Neuronal stem cell (in vitro differentiated cells): Measurements from ENCODE around the gene ZNF775.
A peak's percentile ranks its signal among the peaks of the same experiment; 100 is the strongest.

Experiments used
- DNase-seq: peaks from one replicate; pipeline ENCODE4 v3.0.0-alpha.2; 2013; ENCODE audit warnings: low spot score
- H2AFZ ChIP-seq: one replicate; pipeline ENCODE4 v1.6.1; 2013; ENCODE audit warnings: mild to moderate bottlenecking, low read length, inconsistent platforms
- H2AK5ac ChIP-seq: 2 replicates; pipeline ENCODE4 v1.6.1; 2013; ENCODE audit warnings: low read depth, mild to moderate bottlenecking, inconsistent platforms, low read length, moderate library complexity, mixed read lengths
- H2BK120ac ChIP-seq: 2 replicates; pipeline ENCODE4 v1.6.1; 2013; ENCODE audit warnings: low read depth, mild to moderate bottlenecking, inconsistent platforms, low read length, moderate library complexity, mixed read lengths
- H2BK12ac ChIP-seq: one replicate; pipeline ENCODE4 v1.6.1; 2013; ENCODE audit warnings: low read length, inconsistent platforms
- H2BK15ac ChIP-seq: 2 replicates; pipeline ENCODE4 v1.6.1; 2013; ENCODE audit warnings: mild to moderate bottlenecking, low read length, inconsistent platforms, mixed read lengths
- H2BK5ac ChIP-seq: one replicate; pipeline ENCODE4 v1.6.1; 2013; ENCODE audit warnings: inconsistent platforms, mild to moderate bottlenecking, low read length, moderate library complexity
- H3K14ac ChIP-seq: one replicate; pipeline ENCODE4 v1.6.1; 2013; ENCODE audit warnings: low read length, inconsistent platforms
- H3K18ac ChIP-seq: 2 replicates; pipeline ENCODE4 v1.6.1; 2013; ENCODE audit warnings: low read length, inconsistent platforms
- H3K23ac ChIP-seq: 2 replicates; pipeline ENCODE4 v1.6.1; 2013; ENCODE audit warnings: low read depth, mild to moderate bottlenecking, mixed read lengths, low read length, inconsistent platforms; ENCODE audit not compliant: poor library complexity
- H3K27ac ChIP-seq: replicated peaks from 3 replicates; pipeline ENCODE4 v1.5.1; 2013; ENCODE audit warnings: low read length, inconsistent platforms
- H3K27me3 ChIP-seq, 3 experiments: 2 replicates each; pipeline ENCODE4 v1.6.1; 2013; ENCODE audit warnings: low read length in 3 of 3, mild to moderate bottlenecking in 2 of 3, inconsistent platforms in 1 of 3, low read depth in 1 of 3, mixed read lengths in 1 of 3, moderate library complexity in 1 of 3; ENCODE audit not compliant: control insufficient read depth in 3 of 3, insufficient read depth in 3 of 3
- H3K36me3 ChIP-seq, 2 donors: replicated peaks in 1 of 2; 2 replicates each; pipeline ENCODE4 v1.6.1; 2013; ENCODE audit warnings: low read length in 2 of 2; ENCODE audit not compliant: control insufficient read depth in 2 of 2, insufficient read depth in 2 of 2
- H3K4ac ChIP-seq: 2 replicates; pipeline ENCODE4 v1.6.1; 2013; ENCODE audit warnings: inconsistent platforms, mild to moderate bottlenecking, low read length, moderate library complexity
- H3K4me1 ChIP-seq, 2 donors: 1 replicate in 1 of 2; 2 replicates in 1 of 2; pipeline ENCODE4 v1.6.1; 2013; ENCODE audit warnings: low read length in 2 of 2, low read depth in 1 of 2; ENCODE audit not compliant: control insufficient read depth in 2 of 2, insufficient read depth in 1 of 2
- H3K4me2 ChIP-seq: one replicate; pipeline ENCODE4 v1.6.1; 2013; ENCODE audit warnings: mild to moderate bottlenecking, low read length, inconsistent platforms; ENCODE audit not compliant: insufficient read depth, poor library complexity, severe bottlenecking
- H3K4me3 ChIP-seq, 2 donors: 2 replicates each; pipeline ENCODE4 v1.5.1; 2013; ENCODE audit warnings: low read length in 2 of 2, mild to moderate bottlenecking in 2 of 2, inconsistent platforms in 1 of 2, moderate library complexity in 1 of 2
- H3K79me1 ChIP-seq: one replicate; pipeline ENCODE4 v1.6.1; 2013; ENCODE audit warnings: low read depth, mild to moderate bottlenecking, inconsistent platforms, low read length, moderate library complexity
- H3K9ac ChIP-seq: one replicate; pipeline ENCODE4 v1.6.1; 2013; ENCODE audit warnings: mild to moderate bottlenecking, low read depth, low read length, inconsistent platforms; ENCODE audit not compliant: poor library complexity
- H3K9me3 ChIP-seq, 2 donors: replicated peaks in 1 of 2; 2 replicates each; pipeline versions ENCODE3 to v1.6.1; 2013; ENCODE audit warnings: low read length in 2 of 2, mild to moderate bottlenecking in 2 of 2, inconsistent platforms in 1 of 2, low read depth in 1 of 2, mixed read lengths in 1 of 2, moderate library complexity in 1 of 2; ENCODE audit not compliant: control insufficient read depth in 2 of 2, insufficient read depth in 1 of 2
- H4K8ac ChIP-seq: one replicate; pipeline ENCODE4 v1.6.1; 2013; ENCODE audit warnings: low read depth, mild to moderate bottlenecking, inconsistent platforms, low read length, moderate library complexity
- H4K91ac ChIP-seq: one replicate; pipeline ENCODE4 v1.6.1; 2013; ENCODE audit warnings: low read length, low read depth, mild to moderate bottlenecking, inconsistent platforms; ENCODE audit not compliant: poor library complexity
- WGBS, 2 donors: extraction: QIAGEN DNeasy Blood & Tissue Kit; methylation state at CpG; one replicate each; pipeline ENCODE4 v1.1.7; 2013; ENCODE audit warnings: missing lambda C conversion rate in 2 of 2, mixed read lengths in 1 of 2; ENCODE audit not compliant: insufficient read length in 2 of 2, insufficient replicate concordance in 1 of 2; ENCODE audit errors: extremely low coverage in 2 of 2; 5-methylcytosine and 5-hydroxymethylcytosine counted together

The ZNF775 gene

GRCh38 chr7:150411606-150412005 lies 32.5 kb downstream of the ZNF775 start:
- no peak overlapping the region for H3K27ac ChIP-seq
- WGBS, 2 donors, result no CpG with 5 or more reads among the region's 11 CpGs
- H3K9me3 ChIP-seq, result no peaks in the 10 kb centered on the region
- H2AFZ ChIP-seq, result no peak overlapping the region
- no peak overlapping the region for H3K4ac ChIP-seq
- H3K18ac ChIP-seq, result peak overlapping the region; percentile 23
- H3K23ac ChIP-seq, result no peak overlapping the region
- no peak overlapping the region for H2BK120ac ChIP-seq
- no peak overlapping the region for H3K9ac ChIP-seq
- no peak overlapping the region for H3K4me2 ChIP-seq
- H4K91ac ChIP-seq, result no peak overlapping the region
- H3K36me3 ChIP-seq, result no peaks in the 10 kb centered on the region
- no peak overlapping the region for H2BK12ac ChIP-seq
- no peak overlapping the region for H4K8ac ChIP-seq
- no peak overlapping the region for H3K14ac ChIP-seq
- H3K4me3 ChIP-seq, result no peak overlapping the region
- H3K79me1 ChIP-seq, result no peaks in the 10 kb centered on the region
- H2AK5ac ChIP-seq, result no peak overlapping the region
- peaks cover 10 to 21% of the 10 kb centered on the region in 2 donors for H3K4me1 ChIP-seq
- no peaks in the 10 kb centered on the region for H3K27me3 ChIP-seq
- DNase-seq, result no peak
- H2BK15ac ChIP-seq, result no peak overlapping the region
- H2BK5ac ChIP-seq, result no peak overlapping the region

GRCh38 chr7:150412016-150412415 lies 32.9 kb downstream of the ZNF775 start:
- Histone ChIP-seq H2BK15ac (no peak overlapping the region), H2BK5ac (no peak overlapping the region), H3K27me3 (no peaks in the 10 kb centered on the region), H2AK5ac (no peak overlapping the region), H3K4me3 (no peak overlapping the region), H2BK12ac (no peak overlapping the region), H3K4me1 (peaks cover 10 to 21% of the 10 kb centered on the region in 2 donors), H3K14ac (no peak overlapping the region), H3K4me2 (no peak overlapping the region), H3K4ac (no peak overlapping the region), H3K9ac (no peak overlapping the region), H3K23ac (no peak overlapping the region), H2AFZ (no peak overlapping the region), H3K18ac (no peak overlapping the region), H4K91ac (no peak overlapping the region), H3K79me1 (no peaks in the 10 kb centered on the region), H4K8ac (no peak overlapping the region), H2BK120ac (no peak overlapping the region), H3K27ac (no peak overlapping the region), H3K36me3 (no peaks in the 10 kb centered on the region), H3K9me3 (no peaks in the 10 kb centered on the region)
- WGBS, 2 donors, result no CpG with 5 or more reads among the region's 11 CpGs
- DNase-seq, result no peak

GRCh38 chr7:150412518-150413488 lies 33.7 kb downstream of the ZNF775 start:
- no CpG with 5 or more reads among the region's 37 CpGs for WGBS, 2 donors
- Histone ChIP-seq H3K4me1 (peaks cover 10 to 21% of the 10 kb centered on the region in 2 donors), H3K4me2 (no peak overlapping the region), H3K23ac (no peak overlapping the region), H3K14ac (no peak overlapping the region), H3K4ac (no peak overlapping the region), H3K9ac (no peak overlapping the region), H3K27ac (no peak overlapping the region), H3K4me3 (no peak overlapping the region), H2AFZ (no peak overlapping the region), H3K9me3 (no peaks in the 10 kb centered on the region), H3K18ac (peak overlapping the region; percentile 25), H2BK12ac (peak overlapping the region; percentile 10), H2BK5ac (peak overlapping the region; percentile 17), H3K79me1 (no peaks in the 10 kb centered on the region), H4K91ac (no peak overlapping the region), H4K8ac (no peak overlapping the region), H3K27me3 (no peaks in the 10 kb centered on the region), H2BK120ac (no peak overlapping the region), H2AK5ac (no peak overlapping the region), H3K36me3 (no peaks in the 10 kb centered on the region), H2BK15ac (no peak overlapping the region)
- DNase-seq, result no peak

GRCh38 chr7:150413640-150414081 lies 34.5 kb downstream of the ZNF775 start:
- Histone ChIP-seq H3K27me3 (no peaks in the 10 kb centered on the region), H2BK12ac (no peak overlapping the region), H2AFZ (no peak overlapping the region), H2BK120ac (no peak overlapping the region), H4K91ac (no peak overlapping the region), H3K4me3 (no peak overlapping the region), H3K9me3 (no peaks in the 10 kb centered on the region), H2AK5ac (no peak overlapping the region), H4K8ac (no peak overlapping the region), H3K9ac (no peak overlapping the region), H2BK15ac (no peak overlapping the region), H3K4ac (no peak overlapping the region), H3K23ac (no peak overlapping the region), H3K79me1 (no peaks in the 10 kb centered on the region), H2BK5ac (peak overlapping the region; percentile 17), H3K18ac (peak overlapping the region; percentile 46), H3K14ac (no peak overlapping the region), H3K27ac (no peak overlapping the region), H3K36me3 (no peaks in the 10 kb centered on the region), H3K4me1 (peaks cover 10 to 21% of the 10 kb centered on the region in 2 donors), H3K4me2 (no peak overlapping the region)
- no peak for DNase-seq
- no CpG with 5 or more reads among the region's 11 CpGs for WGBS, 2 donors
